Measurements from ENCODE around the gene RUNX3.

RUNX3 gene

GRCh38 chr1:24939040-24939674, 9.1 kb upstream of the RUNX3 start:
- TF ChIP-seq CTCF (IDR thresholded peaks at IDR 0.05; ENCODE audit: low read depth, low read length, missing control alignments), result no peak
- no peak overlapping the region for H3K4me3 ChIP-seq (replicated peaks; ENCODE audit: low read depth, low read length)
- DNase-seq (ENCODE audit: extremely low read depth, low read depth), result no peak

- no peak for TF ChIP-seq CTCF (IDR thresholded peaks at IDR 0.05; ENCODE audit: low read depth, low read length, missing control alignments)
- no peak for DNase-seq (ENCODE audit: extremely low read depth, low read depth)
- H3K4me3 ChIP-seq (replicated peaks; ENCODE audit: low read depth, low read length), result no peak overlapping the region
Observed at GRCh38 chr1:24938276-24938675, 8.2 kb upstream of the RUNX3 start.

- no peak for TF ChIP-seq CTCF (IDR thresholded peaks at IDR 0.05; ENCODE audit: low read depth, low read length, missing control alignments)
- no peak overlapping the region for H3K4me3 ChIP-seq (replicated peaks; ENCODE audit: low read depth, low read length)
Observed at GRCh38 chr1:24936684-24937083, 6.6 kb upstream of the RUNX3 start.

GRCh38 chr1:24935615-24936484, 5.8 kb upstream of the RUNX3 start:
- H3K4me3 ChIP-seq (replicated peaks; ENCODE audit: low read depth, low read length), result no peak overlapping the region
- TF ChIP-seq CTCF (IDR thresholded peaks at IDR 0.05; ENCODE audit: low read depth, low read length, missing control alignments), result no peak
- DNase-seq (ENCODE audit: extremely low read depth, low read depth), result no peak

More at GRCh38 chr1:24936684-24937083, 6.6 kb upstream of the RUNX3 start:
- DNase-seq (ENCODE audit: extremely low read depth, low read depth), result no peak

- H3K4me3 ChIP-seq (replicated peaks; ENCODE audit: low read depth, low read length), result no peak overlapping the region
- TF ChIP-seq CTCF (IDR thresholded peaks at IDR 0.05; ENCODE audit: low read depth, low read length, missing control alignments), result no peak
- no peak for DNase-seq (ENCODE audit: extremely low read depth, low read depth)
Observed at GRCh38 chr1:24935196-24935526, 5.1 kb upstream of the RUNX3 start.

- no peak for TF ChIP-seq CTCF (IDR thresholded peaks at IDR 0.05; ENCODE audit: low read depth, low read length, missing control alignments)
- DNase-seq (ENCODE audit: extremely low read depth, low read depth), result no peak
- H3K4me3 ChIP-seq (replicated peaks; ENCODE audit: low read depth, low read length), result no peak overlapping the region
Observed at GRCh38 chr1:24934310-24935195, 4.5 kb upstream of the RUNX3 start.
